GM12878 (cell line): Measurements from ENCODE around the gene GARIN5B. TPM values are rescaled to one million over a fixed set of nuclear protein-coding genes. Genes with fewer than 3 reads are reported as not detected.

Experiments used
- ATAC-seq: fragments of 200-7000 bp; cut with Tn5 transposase; 3 replicates; pipeline ENCODE4 v1.9.1; 2020; ENCODE audit warnings: mild to moderate bottlenecking, moderate library complexity
- BruUV-seq: library from RNA; stranded (reverse); fragments of 400-500 nt; replicated peaks from 2 replicates; lab custom pipeline; 2021; lab: Mats Ljungman, UMichigan
- CTCF ChIA-PET: fragments of 300-600 bp; sonication (Branson Sonifier 250); formaldehyde crosslinking; extraction: SDS; loops from one replicate; lab custom pipeline; 2021; ENCODE audit warnings: inconsistent platforms; lab: Yijun Ruan, JAX
- POLR2A ChIA-PET: fragments of 350-600 bp; formaldehyde crosslinking; extraction: SDS; loops from one replicate; lab custom pipeline; 2021; ENCODE audit warnings: inconsistent platforms; lab: Charles Lee
- RAD21 ChIA-PET: fragments of 300-600 bp; sonication (Branson Sonifier 250); formaldehyde crosslinking; loops from one replicate; lab custom pipeline; 2023; ENCODE audit warnings: antibody characterized with exemption; ENCODE audit not compliant: unreplicated experiment; lab: Charles Lee
- SMC1A ChIA-PET: fragments of 300-600 bp; sonication (Branson Sonifier 250); formaldehyde crosslinking; loops from one replicate; lab custom pipeline; 2023; ENCODE audit not compliant: unreplicated experiment, uncharacterized antibody; lab: Charles Lee
- DNase-seq: peaks from one replicate; pipeline ENCODE4 v3.0.0-alpha.2; 2011; ENCODE audit warnings: low read depth, low spot score
- FAIRE-seq: peaks from 3 replicates; lab custom pipeline; 2011; peaks lifted over from hg19 to GRCh38; lab: Jason Lieb, UNC
- H2AFZ ChIP-seq: 2 replicates; pipeline ENCODE4 v1.6.0; 2011; ENCODE audit warnings: low read depth, low read length, control low read depth; ENCODE audit not compliant: control insufficient read depth
- H3K27ac ChIP-seq: 2 replicates; pipeline ENCODE4 v1.5.1; 2011; ENCODE audit warnings: control low read depth; ENCODE audit not compliant: control insufficient read depth, insufficient read depth
- H3K27me3 ChIP-seq, 2 experiments: replicated peaks in 1 of 2; 2 replicates each; pipeline versions ENCODE4 v1.6.0 to v1.6.1; 2011; ENCODE audit warnings: low read length in 1 of 2; ENCODE audit not compliant: control insufficient read depth in 2 of 2, insufficient read depth in 2 of 2
- H3K36me3 ChIP-seq, 2 experiments: 2 replicates each; pipeline ENCODE4 v1.5.1; 2011; ENCODE audit warnings: low read length in 1 of 2; ENCODE audit not compliant: control insufficient read depth in 2 of 2, insufficient read depth in 2 of 2
- H3K4me1 ChIP-seq: 2 replicates; pipeline ENCODE4 v1.6.1; 2011; ENCODE audit warnings: mild to moderate bottlenecking, low read length, moderate library complexity, mixed read lengths; ENCODE audit not compliant: control insufficient read depth, insufficient read depth
- H3K4me2 ChIP-seq: 2 replicates; pipeline ENCODE4 v1.6.0; 2011; ENCODE audit warnings: control low read depth; ENCODE audit not compliant: control insufficient read depth, insufficient read depth
- H3K4me3 ChIP-seq: fragments of 200-600 bp; sonication (generic); 2 replicates; pipeline ENCODE4 v1.5.1; 2016
- H3K79me2 ChIP-seq: 2 replicates; pipeline ENCODE4 v1.6.0; 2011; ENCODE audit warnings: low read length; ENCODE audit not compliant: control insufficient read depth, insufficient read depth
- H3K9ac ChIP-seq: 2 replicates; pipeline ENCODE4 v1.8.0; 2011; ENCODE audit warnings: low read length, control low read depth, mixed read lengths; ENCODE audit not compliant: control insufficient read depth, insufficient read depth
- H3K9me3 ChIP-seq: replicated peaks from 3 replicates; pipeline ENCODE4 v1.5.1; 2011; ENCODE audit warnings: mild to moderate bottlenecking, low read length; ENCODE audit not compliant: control insufficient read depth, insufficient read depth
- H4K20me1 ChIP-seq: 2 replicates; pipeline ENCODE4 v1.6.0; 2011; ENCODE audit not compliant: control insufficient read depth, insufficient read depth
- EZH2 ChIP-seq: IDR thresholded peaks from 2 replicates; pipeline ENCODE4 v1.6.1; 2012; ENCODE audit warnings: low read depth, mild to moderate bottlenecking, control low read depth, inconsistent platforms, low read length, borderline replicate concordance; ENCODE audit not compliant: control insufficient read depth
- NKRF ChIP-seq: fragments of 450-650 bp; conservative IDR thresholded peaks from 2 replicates; pipeline ENCODE4 v1.6.1; 2017; ENCODE audit warnings: mild to moderate bottlenecking, moderate library complexity
- SUZ12 ChIP-seq: fragments of 200-600 bp; sonication (generic); IDR thresholded peaks from one replicate; pipeline ENCODE4 v1.6.1; 2018; ENCODE audit warnings: antibody characterized with exemption, mild to moderate bottlenecking; ENCODE audit not compliant: unreplicated experiment
- WGBS: methylation state at CpG from one replicate; pipeline ENCODE4 v1.1.6; 2016; ENCODE audit warnings: low lambda C conversion rate; ENCODE audit not compliant: insufficient replicate concordance, insufficient coverage; ENCODE audit errors: missing lambda C conversion rate; 5-methylcytosine and 5-hydroxymethylcytosine counted together
- in situ Hi-C: fragments of 300-500 bp; cut with MboI; formaldehyde crosslinking; loops from 9 replicates; pipeline ENCODE4 v1.14.3; 2018; ENCODE audit warnings: mixed read lengths
- intact Hi-C: fragments of 100-400 bp; cut with micrococcal nuclease; formaldehyde crosslinking; loops from one replicate; pipeline ENCODE4 v1.14.2; 2022; ENCODE audit not compliant: unreplicated experiment
- polyA plus RNA-seq, 11 experiments: library from polyadenylated mRNA; depleted of rRNA in 4 of 11; unstranded in 6 of 11; stranded (reverse) in 5 of 11; fragments of >200 nt; fragmentation: Nextera tagmentation in 4 of 11; fragmentation: Illumina TruSeq in 1 of 11; extraction: Ambion mirVana in 4 of 11; extraction: Trizol in 1 of 11; gene quantifications; 1 replicate in 1 of 11; 2 replicates in 10 of 11; pipeline versions ENCODE4 v1.2.1 to v1.2.3, GENCODE V29; 2011 to 2016; ENCODE audit warnings: inconsistent platforms in 2 of 11, missing spikeins in 2 of 11, low read depth in 1 of 11
- total RNA-seq, 4 experiments: library from RNA; depleted of rRNA in 3 of 4; stranded (reverse); fragments of >200 nt in 3 of 4; fragmentation: Illumina TruSeq in 1 of 4; extraction: Trizol in 1 of 4; gene quantifications; 2 replicates each; pipeline versions ENCODE4 v1.2.1 to v1.2.3, GENCODE V29; 2013 to 2021

Gene GARIN5B
- total and polyA plus RNA-seq, 10 of the 15 experiments (the other 5 are each of a cell fraction or from before 2014, with no cell fraction given) = not detected

GRCh38 chr19:55369653-55370304 lies 6.7 kb upstream of the GARIN5B start:
- peaks cover 3 to 10% of the 10 kb centered on the region in 2 experiments for H3K27me3 ChIP-seq
- FAIRE-seq = no peak
- intact Hi-C loops = no loop called here

More at GRCh38 chr19:55369653-55370304, 6.7 kb upstream of the GARIN5B start:
- RAD21 ChIA-PET = no interaction called here
- Histone ChIP-seq H3K4me3 (no peak overlapping the region), H3K36me3 (no peaks in the 10 kb centered on the region), H4K20me1 (no peaks in the 10 kb centered on the region), H3K79me2 (no peaks in the 10 kb centered on the region), H3K9me3 (no peaks in the 10 kb centered on the region), H3K27ac (no peak overlapping the region), H3K4me1 (no peaks in the 10 kb centered on the region), H2AFZ (no peak overlapping the region), H3K4me2 (no peak overlapping the region), H3K9ac (no peak overlapping the region)
- SMC1A ChIA-PET = no interaction called here
- WGBS = 12% methylated on average over 25 of the region's 59 CpGs
- ATAC-seq (peak; percentile 44; the same call in 2 of the 3 replicates), DNase-seq (no peak)
- no TSS peak for BruUV-seq
- POLR2A ChIA-PET = no interaction called here
- in situ Hi-C loops = no loop called here
- TF ChIP-seq SUZ12 (peak; percentile 98), EZH2 (0 out of 2 replicates have a peak, but pooled peaks have one; percentile 66), NKRF (no peak)
- CTCF ChIA-PET = no interaction called here
